ENCODE results near the gene RSPH9.

Gene RSPH9

DNA sequence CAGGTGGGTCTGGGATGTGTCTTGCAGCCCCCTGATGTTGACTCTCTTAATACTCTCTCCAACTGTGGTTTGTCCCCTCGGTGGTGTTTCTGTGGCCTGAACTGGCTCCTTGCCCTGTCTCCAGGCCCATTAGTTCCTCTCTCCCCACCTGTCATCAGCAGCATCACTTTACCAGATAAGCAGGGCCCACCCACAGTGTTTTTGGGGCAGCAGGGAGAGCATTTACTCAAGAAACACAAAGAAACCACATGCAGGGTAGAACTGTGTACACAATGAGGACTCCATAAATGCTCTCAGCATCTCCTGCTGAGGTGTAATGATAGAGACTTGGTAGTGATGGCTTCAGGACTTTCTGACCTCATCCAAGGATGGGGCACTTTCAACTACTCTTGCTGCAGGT, 62.9 kb downstream of the RSPH9 start:
- FAIRE-seq (no peak), DNase-seq (ENCODE audit: insufficient read length, low spot score) (no peak)

DNA sequence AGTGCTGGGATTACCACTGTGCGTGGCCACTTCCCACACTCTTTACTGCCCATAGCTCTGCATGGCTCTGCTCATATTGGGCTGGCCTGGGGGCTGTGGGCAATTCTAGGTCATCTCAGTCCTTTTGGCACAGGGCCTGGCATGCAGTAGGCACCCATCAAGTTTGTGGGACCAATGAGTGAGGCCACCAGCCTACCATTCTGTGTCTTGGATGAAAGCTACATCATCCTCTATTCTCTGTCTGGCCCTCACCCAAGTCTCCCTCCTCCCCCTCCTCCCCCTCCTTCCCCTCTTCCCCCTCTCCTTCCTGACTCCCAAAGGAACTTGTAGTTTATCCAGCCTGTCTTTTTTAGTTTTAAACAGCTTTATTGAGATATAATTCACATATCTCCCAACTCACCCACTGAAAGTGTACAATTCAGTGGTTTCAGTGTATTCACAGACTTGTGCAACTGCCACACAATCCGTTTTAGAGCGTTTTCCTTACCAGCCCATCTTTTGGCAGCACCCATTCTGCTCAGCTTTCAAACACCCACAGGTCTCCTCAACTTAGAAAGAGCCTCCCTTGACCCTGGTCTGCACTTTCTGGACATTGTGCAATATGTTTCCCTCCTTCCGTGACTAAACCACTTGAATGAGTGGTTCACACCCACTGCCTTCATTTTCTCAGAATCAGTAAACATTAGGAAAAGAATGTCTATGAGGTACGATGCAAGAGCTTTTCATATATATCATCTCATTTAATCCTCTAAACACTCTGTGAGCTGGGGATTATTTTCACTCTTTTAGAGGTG, 64.2 kb downstream of the RSPH9 start:
- FAIRE-seq (no peak), DNase-seq (ENCODE audit: insufficient read length, low spot score) (no peak)

DNA sequence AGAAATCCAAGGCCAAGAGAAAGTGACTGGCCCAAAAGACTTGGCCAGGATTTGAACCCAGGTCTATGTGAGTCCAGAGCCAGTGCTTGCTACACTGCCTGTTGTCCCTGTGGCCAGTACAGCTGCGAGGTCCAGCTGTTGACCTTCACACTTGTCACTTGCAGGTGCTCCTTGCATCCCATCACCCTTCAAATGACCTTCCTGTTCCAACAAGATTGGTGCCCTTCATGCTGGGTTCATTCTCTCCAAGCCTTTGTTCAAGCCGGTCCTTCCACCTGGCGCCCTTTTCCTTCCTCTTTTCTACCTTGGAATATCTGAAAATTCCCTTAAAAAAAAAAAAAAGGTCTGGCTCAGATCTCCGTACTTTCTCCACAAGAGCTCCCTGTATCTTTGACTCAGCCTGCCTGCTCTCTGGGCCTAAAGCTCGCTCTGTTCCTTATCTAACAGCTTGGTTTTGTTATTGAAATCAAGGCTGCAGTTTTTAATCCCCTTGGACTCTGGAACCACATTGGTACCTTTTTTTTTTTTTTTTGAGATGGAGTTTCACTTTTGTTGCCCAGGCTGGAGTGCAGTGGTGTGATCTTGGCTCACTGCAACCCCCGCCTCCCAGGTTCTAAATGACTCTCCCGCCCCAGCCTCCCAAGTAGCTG, 64.9 kb downstream of the RSPH9 start:
- FAIRE-seq: no peak
- no peak for DNase-seq (ENCODE audit: insufficient read length, low spot score)

DNA sequence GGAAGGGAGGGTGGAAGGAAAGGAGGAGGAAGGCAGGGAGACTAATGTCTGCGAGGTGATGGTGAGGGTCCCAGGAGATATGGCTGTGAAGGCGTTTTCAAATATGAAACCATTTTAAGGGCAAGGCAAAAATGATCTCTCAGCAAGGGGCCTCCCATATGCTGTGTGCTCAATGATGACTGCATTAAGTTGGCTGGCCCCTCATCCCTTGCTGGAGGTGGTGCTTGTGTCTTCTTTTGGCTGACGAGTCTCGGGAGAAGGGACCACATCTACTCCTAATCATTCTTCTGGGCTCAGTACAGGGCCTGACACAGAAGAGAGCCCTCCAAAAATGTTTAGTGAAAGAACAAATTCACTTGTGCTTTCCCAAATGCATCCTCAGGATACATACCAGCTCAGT, 65.7 kb downstream of the RSPH9 start:
- FAIRE-seq (no peak), DNase-seq (ENCODE audit: insufficient read length, low spot score) (no peak)

DNA sequence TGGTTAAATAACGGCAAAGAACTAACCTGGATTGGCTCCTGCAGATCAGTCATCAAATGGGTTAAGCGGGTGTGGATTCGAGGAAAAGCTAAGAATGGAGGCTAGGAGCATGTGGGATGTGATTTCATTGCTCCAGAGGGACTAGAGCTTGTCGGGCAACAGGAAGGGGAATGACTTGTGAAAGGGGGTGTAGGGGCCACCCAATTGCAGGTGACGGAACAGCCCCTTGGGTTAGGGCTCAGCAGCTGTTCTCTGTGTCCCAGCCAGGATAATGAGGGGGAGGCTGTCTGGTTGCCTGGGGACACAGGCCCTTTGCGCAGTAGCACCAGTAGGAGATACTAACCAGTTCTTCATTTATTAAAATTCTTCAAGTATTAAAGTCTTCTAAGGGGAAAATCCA, 67.7 kb downstream of the RSPH9 start:
- FAIRE-seq (no peak), DNase-seq (ENCODE audit: insufficient read length, low spot score) (no peak)

DNA sequence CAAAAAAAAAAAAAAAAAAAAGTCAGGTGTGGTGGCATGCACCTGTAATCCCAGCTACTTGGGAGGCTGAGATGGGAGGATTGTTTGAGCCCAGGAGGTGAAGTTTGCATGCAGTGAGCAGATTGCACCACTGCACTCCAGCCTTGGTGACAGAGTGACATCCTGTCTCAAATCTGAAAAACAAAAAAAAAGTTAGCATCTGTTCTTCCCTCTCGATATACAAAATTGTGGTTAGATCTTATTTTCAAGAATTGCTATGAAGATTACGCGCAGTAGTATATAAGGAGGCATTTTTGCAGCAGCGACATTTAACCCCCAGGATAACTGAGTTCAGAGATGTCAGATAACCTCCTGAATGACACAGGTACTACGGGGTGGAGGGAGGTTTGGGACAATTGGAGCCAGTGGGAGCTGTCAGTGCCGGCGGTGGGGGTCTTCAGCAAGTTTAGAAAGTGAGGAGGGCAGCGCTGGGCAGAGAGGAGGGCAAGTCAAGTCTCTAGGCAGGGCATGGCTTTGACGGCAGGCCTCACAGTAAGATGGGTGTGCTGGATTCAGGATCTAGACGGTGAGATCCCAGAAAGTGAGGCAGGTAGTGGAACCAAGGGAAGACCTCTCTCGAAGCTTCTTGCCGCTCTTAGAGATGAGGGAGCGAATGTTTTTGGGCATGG, 68.9 kb downstream of the RSPH9 start:
- FAIRE-seq: no peak
- no peak for DNase-seq (ENCODE audit: insufficient read length, low spot score)

DNA sequence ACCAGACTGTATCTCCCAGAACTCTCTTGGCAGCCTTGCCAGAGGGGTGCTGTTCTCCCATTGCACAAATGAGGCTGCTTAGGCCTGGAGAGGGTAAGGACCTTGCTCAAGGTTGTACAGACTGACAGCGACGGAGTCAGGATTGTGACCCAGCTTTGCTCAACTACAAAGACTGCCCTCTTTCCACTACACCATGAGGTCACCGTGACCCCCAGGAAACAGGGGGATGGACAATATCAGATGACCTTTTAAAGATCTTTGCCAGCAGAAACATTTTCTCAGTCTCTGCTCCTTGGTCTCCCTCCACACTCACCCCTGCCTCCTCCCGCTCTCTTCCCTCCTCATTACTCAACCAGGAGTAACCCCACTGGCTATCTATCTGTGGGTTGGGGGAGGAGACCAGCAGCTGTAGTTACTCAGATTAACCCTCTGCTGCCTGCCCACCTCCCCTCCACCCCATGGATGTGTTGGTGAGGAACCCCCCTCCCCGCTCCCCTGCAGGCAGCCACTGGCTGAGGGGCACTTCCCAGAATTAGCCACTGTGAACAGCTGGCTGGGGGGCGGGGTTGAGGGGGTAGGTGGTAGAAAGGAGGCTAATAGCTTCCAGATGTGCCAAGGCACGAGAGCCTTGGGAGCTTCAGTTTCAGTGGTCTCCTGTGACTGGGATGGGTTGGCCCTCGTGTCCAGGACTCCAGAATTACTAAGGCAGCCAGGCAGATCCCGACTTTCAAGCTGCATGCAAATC, 69.6 kb downstream of the RSPH9 start:
- DNase-seq (ENCODE audit: insufficient read length, low spot score) (no peak), FAIRE-seq (no peak)

DNA sequence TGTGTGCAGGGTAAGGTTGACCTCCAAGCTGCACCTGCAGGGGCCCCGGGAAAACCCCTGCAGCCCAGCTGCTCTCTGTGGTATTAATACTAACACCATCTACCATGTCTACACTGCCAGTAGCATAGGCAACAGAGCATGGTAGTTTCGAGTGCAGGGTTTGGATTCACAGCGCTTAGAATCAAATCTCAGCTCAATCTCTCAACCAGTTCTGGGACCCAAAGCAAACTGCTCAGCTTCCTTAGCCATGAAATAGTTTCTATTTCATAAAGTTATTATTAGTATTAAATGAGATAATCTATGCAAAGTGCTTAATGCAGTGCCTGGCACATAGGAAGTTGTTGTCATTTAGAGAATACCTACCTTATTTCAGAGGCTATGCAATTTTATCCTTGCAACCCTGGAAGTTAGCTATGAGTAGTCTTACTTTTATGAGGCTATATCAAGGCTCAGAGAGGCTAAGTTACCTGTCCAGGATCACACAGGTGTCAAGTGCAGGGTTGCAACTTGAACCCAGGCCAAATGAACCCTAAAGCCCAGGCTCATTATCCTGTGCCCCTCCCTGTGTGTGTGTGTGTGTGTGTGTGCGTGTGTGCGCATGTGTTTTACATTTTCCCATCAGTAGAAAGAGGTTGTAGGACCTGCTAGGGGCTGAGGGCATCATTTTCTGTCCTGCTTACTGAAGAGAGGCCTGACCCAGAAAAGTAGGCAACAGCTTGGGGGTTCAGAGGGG, 70.4 kb downstream of the RSPH9 start:
- DNase-seq (ENCODE audit: insufficient read length, low spot score) (no peak), FAIRE-seq (no peak)

DNA sequence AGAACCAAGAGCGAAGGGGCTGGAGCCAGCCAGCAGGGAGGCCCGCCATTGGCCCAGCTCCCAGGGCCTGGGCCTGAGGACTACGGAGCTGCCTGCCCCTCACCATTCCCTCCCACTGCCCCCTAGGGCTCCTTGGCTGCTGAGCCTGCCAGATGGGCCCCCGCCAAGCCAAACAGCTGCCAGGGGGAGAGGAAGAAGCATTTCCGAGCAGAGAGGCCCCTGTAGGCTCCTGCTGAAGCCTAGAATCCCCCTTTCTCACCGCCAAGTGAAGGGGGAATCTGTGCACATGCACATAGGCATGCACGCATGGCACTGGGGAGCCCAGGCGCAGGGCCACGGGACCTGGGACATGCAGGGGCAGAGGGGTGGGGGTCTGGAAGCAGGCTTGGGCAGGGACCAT, 71.3 kb downstream of the RSPH9 start:
- DNase-seq (ENCODE audit: insufficient read length, low spot score): no peak
- no peak for FAIRE-seq

DNA sequence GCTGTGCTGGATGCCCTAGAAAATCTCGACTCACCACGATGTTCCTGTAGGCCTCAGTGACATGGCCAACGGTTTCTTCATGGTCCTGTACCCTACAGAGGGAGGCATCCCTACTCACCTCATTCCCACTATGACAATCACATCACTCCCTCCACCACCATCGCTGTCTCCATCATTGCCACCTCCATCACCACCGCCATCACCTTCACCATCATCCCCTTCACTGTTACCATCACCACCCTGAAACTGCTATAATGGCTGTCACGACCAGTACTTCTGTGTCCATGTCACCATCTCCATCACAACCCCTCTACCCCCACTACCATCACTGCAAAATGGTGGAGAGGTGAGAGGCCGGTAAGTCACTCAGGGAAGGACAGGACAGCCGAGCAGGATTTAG, 72.6 kb downstream of the RSPH9 start:
- FAIRE-seq (no peak), DNase-seq (ENCODE audit: insufficient read length, low spot score) (no peak)

DNA sequence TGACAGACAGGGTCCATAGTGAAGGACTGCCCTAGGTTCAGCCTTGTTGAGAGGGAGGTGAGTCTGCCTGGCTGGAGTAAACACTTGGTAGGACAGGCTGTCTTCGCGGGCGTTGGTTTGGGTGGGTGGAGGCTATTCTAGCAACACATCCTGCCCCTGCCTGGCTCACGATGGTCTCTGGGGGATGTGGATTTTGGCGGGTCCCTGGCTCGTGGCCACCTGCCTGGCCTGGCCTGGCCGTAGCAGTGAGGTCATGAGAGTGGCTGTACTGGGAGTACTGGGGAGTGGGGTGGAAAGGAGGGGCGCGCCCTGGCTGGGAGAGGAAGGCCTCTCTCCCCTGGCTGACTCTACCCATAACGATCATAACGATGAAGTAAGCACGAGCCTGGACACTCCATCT, 73.0 kb downstream of the RSPH9 start:
- FAIRE-seq: no peak
- DNase-seq (ENCODE audit: insufficient read length, low spot score): no peak

DNA sequence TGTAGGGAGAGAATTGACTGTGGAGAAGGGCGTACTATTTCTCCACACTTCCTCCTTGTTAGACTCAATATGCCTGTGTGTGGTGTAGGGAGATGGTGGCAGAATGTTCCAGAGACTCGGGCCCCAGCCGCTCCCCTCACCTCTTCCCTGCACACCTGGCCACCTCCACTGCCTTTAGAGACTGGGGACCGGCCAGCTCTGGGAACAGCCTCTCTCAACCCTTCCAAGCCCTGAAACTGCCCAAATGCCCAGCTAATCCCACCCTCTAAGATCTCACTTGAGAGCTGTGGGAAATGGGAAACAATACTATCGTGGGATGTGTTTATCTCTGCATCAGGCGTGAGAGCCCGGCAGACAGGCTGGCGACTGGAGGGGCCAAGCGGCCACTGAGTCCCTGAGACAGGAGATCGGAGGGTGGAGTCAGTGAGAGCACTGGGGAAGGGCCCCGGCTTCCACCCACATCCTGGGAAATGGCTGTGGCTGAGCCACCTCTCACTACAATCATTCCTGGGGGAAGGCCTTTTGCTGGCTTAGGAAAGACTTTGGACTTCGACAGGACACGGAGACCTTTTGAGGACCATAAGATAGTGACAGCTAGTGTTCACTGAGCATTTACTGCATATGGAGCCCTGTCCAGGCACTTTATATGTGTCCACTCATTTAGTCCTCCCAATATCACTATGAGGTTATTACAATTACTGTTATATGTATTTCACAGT, 73.7 kb downstream of the RSPH9 start:
- FAIRE-seq: no peak

DNA sequence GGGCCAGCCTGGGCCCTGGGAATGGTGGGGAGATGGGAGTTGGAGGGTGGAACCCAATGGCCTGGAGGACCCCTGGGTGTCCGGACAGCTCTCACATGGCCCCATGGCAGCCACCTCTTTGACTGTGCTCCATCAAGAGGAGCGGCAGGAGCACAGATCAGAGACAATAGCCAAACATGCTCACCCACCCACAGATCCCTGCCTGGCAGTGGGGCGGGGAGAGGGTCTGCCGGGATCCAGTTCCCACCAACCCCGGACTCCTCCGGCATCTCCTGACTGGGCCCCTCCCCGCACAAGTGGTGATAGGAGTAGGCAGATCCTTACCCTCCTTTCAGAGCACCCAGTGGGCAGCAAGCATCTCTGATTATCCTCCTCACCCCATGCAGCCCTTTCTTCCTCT, 74.7 kb downstream of the RSPH9 start:
- DNase-seq (ENCODE audit: insufficient read length, low spot score) (no peak), FAIRE-seq (no peak)

More for the DNA sequence above, 73.7 kb downstream of the RSPH9 start:
- no peak for DNase-seq (ENCODE audit: insufficient read length, low spot score)

DNA sequence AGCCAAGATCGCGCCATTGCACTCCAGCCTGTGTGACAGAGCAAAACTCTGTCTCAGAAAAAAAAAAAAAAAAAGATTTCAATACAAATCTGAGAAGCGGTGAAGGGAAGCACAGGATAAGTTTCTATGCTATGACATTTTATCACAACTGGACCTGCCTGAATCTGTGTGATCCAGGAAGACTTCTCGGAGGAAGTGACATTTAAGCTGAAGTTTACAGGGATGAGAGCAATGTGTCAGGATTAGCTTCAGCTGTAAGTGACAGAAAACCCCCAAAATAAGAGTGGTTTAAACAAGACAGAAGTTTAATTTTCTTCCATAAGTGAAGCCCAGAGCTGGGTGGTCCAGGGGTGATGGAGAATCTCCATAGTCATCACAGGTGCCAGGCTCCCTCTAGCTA, 76.2 kb downstream of the RSPH9 start:
- DNase-seq (ENCODE audit: insufficient read length, low spot score) (no peak), FAIRE-seq (no peak)
